Medulla oblongata (tissue), 1 donor: ENCODE data around the gene SCGB1D4.

Source experiments
- DNase-seq: peaks from one replicate; pipeline ENCODE4 v3.0.0-alpha.2; 2015; ENCODE audit errors: extremely low spot score

SCGB1D4 gene

GRCh38 chr11:62273789-62274275 is 25.0 kb downstream of the SCGB1D4 start:
- DNase-seq, result no peak

GRCh38 chr11:62273284-62273683 is 25.6 kb downstream of the SCGB1D4 start:
- DNase-seq, result no peak

DNA sequence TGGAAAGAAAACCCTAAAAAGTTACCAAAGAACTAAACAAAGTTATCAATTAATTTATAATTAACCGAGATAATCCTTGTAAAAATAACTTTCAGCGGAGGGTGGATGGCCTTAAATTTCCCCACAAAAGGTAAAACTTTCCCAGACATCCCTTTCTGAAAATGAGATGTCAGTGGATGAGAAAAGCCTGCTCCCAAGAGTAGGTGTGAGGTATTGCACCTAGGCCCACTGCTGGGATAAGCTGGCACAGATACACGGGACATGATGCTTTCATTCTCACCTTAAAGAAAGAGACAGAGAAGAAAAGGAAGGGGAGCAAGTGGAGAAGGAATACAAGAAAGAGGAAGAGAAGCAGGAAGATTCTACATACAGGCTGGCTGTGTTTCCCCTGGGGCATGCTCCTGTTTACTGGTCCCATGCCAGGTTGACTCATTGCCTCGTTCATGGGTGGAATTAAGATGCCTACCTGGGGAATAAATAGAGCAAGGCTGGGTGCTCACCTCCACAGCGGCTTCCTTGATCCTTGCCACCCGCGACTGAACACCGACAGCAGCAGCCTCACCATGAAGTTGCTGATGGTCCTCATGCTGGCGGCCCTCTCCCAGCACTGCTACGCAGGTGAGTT is 29.1 kb downstream of the SCGB1D4 start, which contains the start of gene SCGB2A2:
Gene SCGB2A2, plus strand, starts transcription at position 505 of the 625 bp plus-strand sequence. Its CDS starts 59 bp downstream, at position 564.
- DNase-seq, result no peak

DNA sequence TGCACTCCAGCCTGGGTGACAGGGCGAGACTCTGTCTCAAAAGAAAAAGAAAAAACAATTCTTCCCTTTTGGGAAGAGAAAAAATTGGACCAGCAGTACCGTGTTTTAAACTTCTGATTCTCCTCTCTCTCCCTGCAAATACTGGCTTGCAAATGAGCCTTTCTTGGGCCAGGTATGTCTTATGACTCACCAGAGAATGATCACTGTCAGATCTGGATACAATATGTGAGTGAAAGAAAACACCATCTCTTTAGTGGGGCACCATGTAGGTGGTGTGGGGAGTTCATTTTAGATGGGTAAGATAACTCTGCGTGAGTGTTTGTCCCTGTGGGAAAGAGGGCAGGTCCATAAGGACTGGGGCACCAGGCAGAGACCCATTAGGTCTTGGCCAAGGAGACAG is 31.3 kb downstream of the SCGB1D4 start:
- no peak for DNase-seq

DNA sequence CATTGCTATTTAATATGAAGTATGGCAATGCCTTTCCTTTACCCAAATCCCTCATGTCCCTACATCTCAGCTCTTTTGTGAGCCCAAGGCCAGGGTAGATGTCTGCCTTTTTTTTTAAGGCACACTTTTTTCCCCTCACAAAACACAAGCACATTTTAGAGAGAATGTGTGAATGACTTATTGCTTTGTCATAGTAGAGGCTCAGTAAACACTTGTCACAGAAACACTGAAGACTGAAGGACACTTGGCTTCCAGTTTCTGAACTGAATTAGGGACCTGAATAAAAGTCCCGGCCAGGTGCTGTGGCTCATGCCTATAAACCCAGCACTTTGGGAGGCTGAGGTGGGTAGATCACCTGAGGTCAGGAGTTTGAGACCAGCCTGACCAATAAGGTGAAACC is 31.8 kb downstream of the SCGB1D4 start:
- no peak for DNase-seq

DNA sequence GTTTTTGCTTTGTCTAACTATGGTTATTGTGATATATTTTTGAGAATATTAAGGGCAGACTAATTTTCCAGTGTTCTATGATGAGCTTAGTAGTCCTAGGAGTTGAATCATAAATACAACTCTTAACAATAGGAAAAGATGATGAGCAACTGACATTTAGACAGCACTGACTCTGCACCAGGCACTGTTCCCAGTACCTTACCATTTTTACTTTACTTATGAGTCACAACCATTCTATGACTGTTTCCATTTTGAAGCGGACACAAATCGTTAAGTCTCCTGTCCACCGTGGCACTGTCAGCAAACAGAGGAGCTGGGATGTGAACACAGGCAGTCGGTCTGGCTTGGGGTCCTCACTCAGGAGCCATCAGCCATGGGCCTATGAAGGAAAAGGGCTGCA is 32.3 kb downstream of the SCGB1D4 start:
- no peak for DNase-seq

GRCh38 chr11:62264004-62264403 is 34.9 kb downstream of the SCGB1D4 start:
- no peak for DNase-seq

DNA sequence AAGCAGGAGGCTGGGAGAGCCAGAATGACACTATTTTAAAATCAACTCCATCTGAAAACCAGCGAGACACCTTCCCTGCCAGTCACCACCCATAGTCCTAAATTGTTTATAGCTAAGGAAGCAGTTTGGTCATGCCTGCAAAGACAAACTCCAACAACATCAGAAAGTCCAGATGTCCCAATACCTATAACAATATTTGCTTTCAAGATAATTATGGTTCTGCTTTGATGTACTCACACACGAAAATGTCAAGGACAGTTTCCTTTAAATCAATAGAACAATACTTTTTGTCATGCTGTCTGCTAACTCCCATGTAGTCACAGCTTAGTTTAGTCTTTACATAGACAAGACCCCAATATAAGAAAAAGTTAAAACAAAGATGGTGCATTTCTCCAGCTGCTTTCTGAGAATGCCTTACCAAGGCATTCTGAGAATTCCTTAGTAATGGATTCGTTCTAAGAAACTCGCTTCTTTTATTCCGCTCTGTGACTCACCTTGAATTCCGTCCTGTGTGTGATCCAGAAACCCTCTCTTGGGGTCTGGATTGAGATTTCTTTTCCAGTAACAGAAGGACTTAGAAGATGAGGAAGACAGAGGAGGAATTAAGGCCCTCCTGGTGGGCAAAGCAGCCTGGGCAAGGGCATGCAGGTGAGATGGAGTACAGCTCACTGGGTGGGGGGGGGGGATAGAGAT is 38.5 kb downstream of the SCGB1D4 start:
- no peak for DNase-seq

DNA sequence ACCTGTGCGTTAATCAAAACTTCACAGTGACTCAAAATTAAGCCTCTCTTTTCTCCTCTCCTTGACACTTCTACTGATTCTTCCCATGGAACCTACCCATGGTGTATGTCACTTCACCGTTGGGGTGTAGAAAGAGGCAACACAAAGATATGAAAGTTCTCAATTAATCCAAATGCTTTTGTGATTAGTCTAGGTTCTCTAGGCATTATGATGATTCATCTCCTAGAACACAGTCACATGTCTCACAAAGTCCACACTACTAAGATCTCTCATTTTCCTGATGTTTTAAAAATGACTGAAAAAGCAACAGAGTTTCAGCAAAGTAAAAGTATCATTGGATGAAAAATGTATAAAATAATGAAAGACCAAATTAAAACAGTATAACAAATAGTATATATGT is 42.6 kb downstream of the SCGB1D4 start:
- DNase-seq, result no peak

DNA sequence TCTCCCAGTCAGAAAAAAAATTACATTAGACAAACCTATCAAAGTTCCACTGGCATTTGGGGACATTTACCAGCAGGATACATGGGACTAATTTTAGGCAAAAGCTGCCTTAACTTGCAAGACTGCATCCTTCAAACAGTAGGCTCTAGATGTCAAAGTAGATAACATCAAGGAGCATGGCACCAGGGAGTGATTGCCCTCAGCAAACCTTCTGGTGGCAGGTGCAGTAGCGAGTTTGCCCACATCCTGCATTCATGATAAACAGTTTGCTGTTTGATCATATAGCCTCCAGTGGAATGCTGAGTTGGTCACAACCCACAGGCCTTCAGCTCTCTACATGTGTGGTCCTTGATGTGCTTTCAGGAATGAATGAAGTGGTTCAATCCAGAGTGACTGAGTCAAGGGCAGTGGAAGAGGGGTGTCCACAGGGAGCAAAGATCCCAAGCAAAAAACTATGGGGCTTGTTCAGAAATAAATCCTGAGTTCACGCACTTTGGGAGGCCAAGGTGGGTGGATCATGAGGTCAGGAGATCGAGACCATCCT is 44.8 kb downstream of the SCGB1D4 start:
- no peak for DNase-seq

DNA sequence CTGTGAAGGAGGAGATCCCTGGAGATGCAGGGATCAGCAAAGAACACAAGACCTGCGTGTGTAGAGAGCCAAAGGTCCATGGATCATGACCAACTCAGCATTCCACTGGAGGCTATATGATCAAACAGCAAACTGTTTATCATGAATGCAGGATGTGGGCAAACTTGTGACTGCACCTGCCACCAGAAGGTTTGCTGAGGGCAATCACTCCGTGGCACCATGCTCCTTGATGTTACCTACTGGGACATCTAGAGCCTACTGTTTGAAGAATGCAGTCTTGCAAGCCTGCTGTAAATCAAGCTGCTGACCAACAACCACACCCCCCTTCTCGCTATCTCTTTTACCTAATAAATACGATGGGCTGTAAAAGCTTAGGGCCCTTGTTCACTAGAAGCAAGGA is 47.2 kb downstream of the SCGB1D4 start:
- no peak for DNase-seq
